HG03521 (cell line): ENCODE data around the gene HTT.

ENCODE experiments used
- ATAC-seq: cut with Tn5 transposase; IDR thresholded peaks from one replicate; pipeline ENCODE4 v1.9.1; 2021; ENCODE audit warnings: mild to moderate bottlenecking, moderate library complexity; ENCODE audit not compliant: unreplicated experiment

The HTT gene

GRCh38 chr4:3213661-3214250 lies 139.3 kb downstream of the HTT start:
- ATAC-seq, result no peak

- ATAC-seq, result no peak
These were observed 140.8 kb downstream of the HTT start for GRCh38 chr4:3215256-3215655.

GRCh38 chr4:3215733-3216132 lies 141.3 kb downstream of the HTT start:
- ATAC-seq, result no peak

- ATAC-seq, result no peak
These were observed 142.8 kb downstream of the HTT start for GRCh38 chr4:3217266-3217665.

GRCh38 chr4:3217771-3218170 lies 143.3 kb downstream of the HTT start:
- no peak for ATAC-seq

- ATAC-seq, result no peak
These were observed 144.6 kb downstream of the HTT start for GRCh38 chr4:3218824-3219760.

GRCh38 chr4:3219761-3220475 lies 145.4 kb downstream of the HTT start:
- ATAC-seq, result no peak

GRCh38 chr4:3220476-3221183 lies 146.1 kb downstream of the HTT start:
- ATAC-seq, result no peak

GRCh38 chr4:3221184-3221494 lies 146.7 kb downstream of the HTT start:
- ATAC-seq, result no peak

GRCh38 chr4:3221996-3222395 lies 147.5 kb downstream of the HTT start:
- no peak for ATAC-seq

- ATAC-seq, result no peak
These were observed 148.9 kb downstream of the HTT start for GRCh38 chr4:3223346-3223745.

GRCh38 chr4:3223956-3224748 lies 149.7 kb downstream of the HTT start:
- no peak for ATAC-seq

- ATAC-seq, result no peak
These were observed 150.8 kb downstream of the HTT start for GRCh38 chr4:3225071-3225850.

GRCh38 chr4:3225936-3226335 lies 151.5 kb downstream of the HTT start:
- ATAC-seq, result no peak

GRCh38 chr4:3226467-3226866 lies 152.0 kb downstream of the HTT start:
- no peak for ATAC-seq

GRCh38 chr4:3226944-3227343 lies 152.5 kb downstream of the HTT start:
- no peak for ATAC-seq

- ATAC-seq, result no peak
These were observed 153.6 kb downstream of the HTT start for GRCh38 chr4:3227878-3228675.

- no peak for ATAC-seq
These were observed 154.4 kb downstream of the HTT start for GRCh38 chr4:3228881-3229280.

GRCh38 chr4:3229328-3229727 lies 154.8 kb downstream of the HTT start:
- no peak for ATAC-seq
